COLO829 (cell line): ENCODE measurements around the gene TMC2.

Source experiments
- DNase-seq: peaks from one replicate; pipeline ENCODE4 v3.0.0; 2012; ENCODE audit warnings: low spot score

TMC2 gene

DNA sequence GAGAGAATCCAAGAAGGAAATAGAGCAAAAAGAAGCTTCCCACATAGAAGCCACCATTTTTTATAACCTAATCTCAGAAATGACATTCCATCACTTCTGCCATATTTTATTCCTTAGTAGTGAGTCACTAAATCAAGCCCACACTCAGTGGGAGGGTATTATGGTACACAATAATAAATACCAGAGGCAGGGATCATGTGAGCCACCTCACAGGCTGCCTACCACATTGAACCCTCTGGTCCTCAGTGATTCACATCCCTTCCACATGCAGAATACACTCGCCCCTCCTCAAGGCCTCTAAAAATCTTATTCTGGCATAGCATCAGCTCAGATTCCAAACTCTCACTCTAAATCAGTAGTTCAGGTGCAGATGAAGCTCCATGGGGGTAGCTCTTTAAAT, 49.4 kb downstream of the TMC2 start:
- DNase-seq, result peak; percentile 71

GRCh38 chr20:2593756-2594155, 57.4 kb downstream of the TMC2 start:
- no peak for DNase-seq

DNA sequence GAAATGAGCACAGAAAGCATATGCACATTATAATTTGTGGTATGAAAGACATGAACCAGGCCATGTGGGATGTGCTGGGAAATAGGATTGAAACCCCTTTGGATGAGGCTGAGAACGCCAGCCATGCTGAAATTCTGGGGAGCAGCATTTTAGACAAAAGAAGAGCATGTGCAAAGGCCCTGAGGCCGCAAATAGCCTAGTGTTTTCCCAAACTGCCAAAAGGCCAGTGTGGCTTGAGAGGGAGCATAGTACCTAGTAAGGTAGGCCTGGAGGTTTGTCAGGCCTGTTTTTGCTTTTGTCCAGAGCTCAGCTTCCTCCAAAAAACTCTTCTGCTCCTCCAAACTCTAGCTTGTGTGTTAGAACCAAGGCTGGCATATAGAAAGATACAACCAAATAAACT, 58.7 kb downstream of the TMC2 start:
- no peak for DNase-seq

DNA sequence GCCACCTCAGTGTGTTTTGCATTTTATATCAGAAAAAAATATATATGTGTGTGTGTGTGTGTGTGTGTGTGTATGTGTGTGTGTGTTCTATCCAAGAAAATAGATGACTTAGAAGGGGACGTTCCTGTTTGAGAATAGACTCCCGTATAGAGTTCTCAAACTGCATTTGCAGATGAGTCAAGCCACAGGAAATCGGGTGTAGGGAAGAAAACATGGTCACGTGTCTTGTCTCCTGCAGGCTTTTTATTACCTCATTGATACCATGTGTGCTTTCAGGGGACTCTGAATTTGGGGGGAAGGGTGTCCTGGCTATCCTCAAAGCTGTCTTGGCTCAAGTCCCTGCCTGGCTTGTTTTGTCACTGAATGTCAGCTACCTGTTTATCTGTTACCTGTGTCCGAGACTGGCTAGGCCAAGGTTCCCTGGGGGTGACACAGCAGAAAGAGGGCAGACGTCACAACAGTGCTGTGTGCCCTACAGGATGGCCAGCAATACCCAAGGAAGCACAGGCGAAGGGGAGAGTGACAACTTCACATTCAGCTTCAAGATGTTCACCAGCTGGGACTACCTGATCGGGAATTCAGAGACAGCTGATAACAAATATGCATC, 60.4 kb downstream of the TMC2 start:
- DNase-seq, result no peak

DNA sequence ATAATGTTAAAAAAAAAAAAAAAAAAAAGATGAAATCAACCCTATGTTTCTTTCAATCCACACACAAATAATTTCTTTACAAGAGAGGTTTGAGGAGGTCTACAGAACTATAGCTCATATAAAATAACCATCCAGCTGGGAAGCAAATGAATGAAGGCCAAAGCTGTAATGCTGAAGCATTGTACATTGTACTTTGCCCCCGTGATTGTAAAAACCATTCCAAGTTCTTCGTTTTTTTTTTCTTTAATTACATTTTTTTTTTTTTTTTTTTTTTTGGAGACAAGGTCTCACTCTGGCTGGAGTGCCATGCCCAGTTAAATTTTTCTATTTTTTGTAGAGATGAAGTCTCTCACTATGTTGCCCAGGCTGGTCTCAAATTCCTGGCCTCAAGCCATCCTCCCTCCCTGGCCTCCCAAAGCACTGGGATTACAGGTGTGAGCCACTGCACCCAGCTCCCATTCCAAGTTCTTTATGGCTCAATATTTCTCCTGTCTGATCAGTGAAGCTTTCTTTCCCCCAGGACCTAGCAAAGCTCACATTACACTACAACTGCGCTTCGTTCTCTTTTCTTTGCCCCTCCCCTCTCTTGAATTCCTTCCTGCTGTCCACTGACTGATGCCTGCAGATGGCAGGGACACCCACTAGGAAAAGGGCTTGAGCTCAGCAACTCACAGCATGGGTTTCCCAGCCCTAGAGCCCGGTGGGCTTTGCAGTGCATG, 63.1 kb downstream of the TMC2 start:
- DNase-seq, result no peak

DNA sequence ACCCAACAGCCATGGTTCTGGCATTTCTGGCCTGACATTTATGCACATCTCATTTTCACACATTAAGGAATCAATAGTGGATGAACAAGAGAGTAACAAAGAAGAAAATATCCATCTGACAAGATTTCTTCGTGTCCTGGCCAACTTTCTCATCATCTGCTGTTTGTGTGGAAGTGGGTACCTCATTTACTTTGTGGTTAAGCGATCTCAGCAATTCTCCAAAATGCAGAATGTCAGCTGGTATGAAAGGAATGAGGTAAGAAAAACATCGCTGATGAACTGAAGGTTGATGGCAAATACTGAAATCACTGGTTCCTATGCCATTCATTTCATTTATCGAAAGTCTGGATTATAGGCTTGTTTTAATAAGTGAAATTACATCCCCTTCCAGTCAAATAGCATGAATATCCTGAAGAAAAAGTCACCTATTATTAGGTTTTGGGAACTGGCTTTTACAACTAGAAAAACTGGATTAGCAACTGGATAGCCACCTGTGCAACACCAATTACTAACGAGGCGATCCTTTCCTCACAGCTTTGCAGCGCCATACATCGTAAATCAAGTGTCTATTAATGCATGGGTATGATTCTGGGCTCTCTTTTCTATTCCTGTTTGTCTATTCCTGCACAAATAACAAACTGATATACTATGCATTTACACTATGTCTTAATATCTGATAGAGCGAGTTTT, 65.8 kb downstream of the TMC2 start:
- DNase-seq, result no peak

DNA sequence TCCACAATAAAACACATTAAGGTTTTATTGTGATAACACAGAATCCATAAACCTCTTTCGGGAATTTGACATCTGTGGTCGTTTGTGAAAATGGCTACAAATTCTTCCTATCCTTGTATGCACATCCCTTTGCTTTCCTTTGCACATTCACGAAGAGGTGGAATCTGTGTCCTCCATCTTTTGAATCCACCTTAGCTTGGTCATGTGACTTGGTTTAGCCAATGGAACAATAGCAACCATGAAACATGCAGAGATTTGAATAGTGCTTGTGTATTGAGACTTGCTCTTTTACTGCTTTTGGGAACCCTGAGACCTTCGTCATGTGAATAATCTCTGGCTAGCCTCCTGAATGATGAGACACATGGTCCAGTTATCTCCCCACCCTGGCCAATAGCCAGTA, 66.4 kb downstream of the TMC2 start:
- no peak for DNase-seq

- DNase-seq, result no peak
These were observed 67.6 kb downstream of the TMC2 start for GRCh38 chr20:2603816-2604505.

DNA sequence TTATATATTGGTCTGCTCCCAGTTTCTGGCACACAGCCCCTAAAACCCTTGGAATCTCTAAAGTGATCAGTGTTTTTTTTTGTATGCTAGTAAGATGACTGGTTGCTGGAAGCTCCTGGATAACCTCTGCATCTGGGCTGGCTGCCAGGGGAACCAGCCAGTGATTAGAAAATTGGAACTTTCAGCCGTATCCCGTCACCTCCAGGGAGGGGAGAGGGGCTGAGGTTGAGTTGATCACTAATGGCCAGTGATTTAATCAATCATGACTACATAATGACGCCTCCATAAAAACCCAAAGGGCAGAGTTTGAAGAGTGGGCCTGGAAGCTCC, 68.1 kb downstream of the TMC2 start:
- DNase-seq, result no peak

DNA sequence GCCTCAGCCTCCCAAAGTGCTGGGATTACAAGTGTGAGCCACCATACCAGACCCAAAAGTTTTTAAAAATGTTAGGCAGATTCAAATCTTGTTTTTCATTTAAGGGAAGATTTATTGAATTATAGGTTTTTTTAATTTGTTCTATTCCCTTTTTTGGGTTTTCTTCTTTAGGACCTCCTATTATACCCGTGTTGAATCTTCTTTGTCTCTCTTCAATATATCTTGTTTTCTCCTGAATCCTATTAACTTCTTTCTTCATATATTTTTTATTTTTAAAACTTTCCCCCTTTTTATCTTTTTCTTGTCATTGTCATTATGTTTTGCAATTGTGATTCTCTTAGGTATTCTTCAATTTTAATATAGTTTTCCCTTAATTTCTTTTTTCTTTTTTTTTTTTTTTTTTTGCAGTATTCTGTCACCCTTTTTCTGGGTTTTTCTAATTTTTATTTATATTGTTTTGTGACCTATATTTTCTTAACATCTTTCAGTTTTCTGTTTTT, 70.2 kb downstream of the TMC2 start:
- no peak for DNase-seq

DNA sequence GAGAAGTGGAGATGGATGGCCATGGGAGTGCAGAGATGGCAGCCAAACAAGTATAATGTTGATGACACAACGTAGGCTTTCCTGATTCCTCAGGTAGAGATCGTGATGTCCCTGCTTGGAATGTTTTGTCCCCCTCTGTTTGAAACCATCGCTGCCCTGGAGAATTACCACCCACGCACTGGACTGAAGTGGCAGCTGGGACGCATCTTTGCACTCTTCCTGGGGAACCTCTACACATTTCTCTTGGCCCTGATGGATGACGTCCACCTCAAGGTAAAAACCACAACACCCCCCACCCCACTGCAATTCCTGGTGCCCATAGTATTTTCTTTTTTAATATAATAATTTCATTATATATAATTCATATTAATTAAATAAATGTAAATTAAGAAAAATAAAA, 74.0 kb downstream of the TMC2 start:
- no peak for DNase-seq

GRCh38 chr20:2610941-2611720, 74.8 kb downstream of the TMC2 start:
- no peak for DNase-seq

- no peak for DNase-seq
These were observed 75.7 kb downstream of the TMC2 start for GRCh38 chr20:2612073-2612472.

DNA sequence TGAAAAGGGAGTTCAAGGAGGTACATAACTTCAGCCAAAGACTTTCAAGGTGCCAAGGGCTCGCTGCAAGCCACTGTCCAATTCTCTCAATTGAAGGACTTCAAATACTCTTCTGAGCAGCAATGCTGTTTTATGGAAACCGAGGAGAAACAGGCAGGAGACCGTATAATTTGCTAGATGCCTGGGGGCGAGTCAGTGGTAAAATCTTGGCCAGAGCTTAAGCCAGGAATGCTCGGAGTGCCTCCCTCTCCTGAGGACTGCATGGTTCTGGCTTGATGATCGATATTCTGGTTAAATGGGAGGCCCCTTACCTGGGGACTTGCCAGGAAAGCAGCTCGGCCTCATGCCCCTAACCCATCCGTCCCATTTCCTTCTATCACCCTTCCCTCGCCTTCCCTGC, 80.3 kb downstream of the TMC2 start:
- no peak for DNase-seq

- DNase-seq, result no peak
These were observed 80.8 kb downstream of the TMC2 start for GRCh38 chr20:2617099-2617714.

- no peak for DNase-seq
These were observed 82.4 kb downstream of the TMC2 start for GRCh38 chr20:2618815-2619214.

DNA sequence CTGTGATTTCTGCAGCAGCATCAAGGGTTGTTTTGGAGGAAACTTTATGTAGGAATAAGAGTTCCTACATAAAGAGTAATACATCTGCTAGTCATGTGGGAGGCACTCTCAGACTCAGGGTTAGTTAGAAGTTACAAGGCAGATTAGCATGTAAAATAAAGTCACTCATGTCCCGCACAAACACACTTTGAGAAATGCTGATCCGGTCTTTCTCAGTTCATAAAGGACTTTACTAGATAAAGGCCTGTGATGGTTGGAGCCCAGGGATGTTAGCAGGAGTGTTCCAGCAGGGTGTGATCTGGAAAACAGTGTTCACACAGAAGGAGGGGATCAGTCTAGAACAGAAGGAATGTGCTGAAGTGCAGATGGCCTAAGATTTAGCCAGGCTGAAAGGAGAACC, 83.0 kb downstream of the TMC2 start:
- no peak for DNase-seq

GRCh38 chr20:2619961-2620595, 83.7 kb downstream of the TMC2 start:
- peak; percentile 59 for DNase-seq

GRCh38 chr20:2624190-2624589, 87.8 kb downstream of the TMC2 start:
- DNase-seq, result no peak

DNA sequence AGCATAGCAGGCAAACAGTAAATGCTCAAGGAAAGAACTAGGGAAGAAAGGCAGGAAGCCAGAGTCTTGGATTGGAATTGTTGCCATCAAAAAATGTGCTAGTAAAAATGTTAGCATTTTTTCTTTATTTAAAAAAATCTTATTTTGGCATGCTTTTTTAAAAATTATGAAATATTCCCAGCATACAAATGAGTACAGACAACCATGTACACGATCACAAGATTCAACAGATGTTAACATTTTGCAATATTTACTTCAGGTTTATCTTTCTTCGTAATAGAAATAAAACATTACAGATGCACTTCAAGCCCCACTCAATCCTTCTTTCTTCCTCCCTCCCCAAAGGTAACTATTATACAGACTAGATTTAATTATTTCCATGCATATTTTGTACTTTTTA, 88.7 kb downstream of the TMC2 start:
- no peak for DNase-seq
